ENCODE data around the gene NPAS3.
A peak's percentile ranks its signal among the peaks of the same experiment; 100 is the strongest.

Gene NPAS3

GRCh38 chr14:32991691-32992090 lies 53.0 kb downstream of the NPAS3 start:
- POLR2A ChIA-PET (ENCODE audit: low non-redundant PET): no interaction called here
- no peak for TF ChIP-seq CTCF (conservative IDR thresholded peaks at IDR 0.05; ENCODE audit: low read depth)
- CTCF ChIA-PET: no interaction called here
- no peak overlapping the region for H3K27ac ChIP-seq
- no peak for DNase-seq (ENCODE audit: low spot score)

- POLR2A ChIA-PET (ENCODE audit: low non-redundant PET): no interaction called here
- no peak for TF ChIP-seq CTCF (conservative IDR thresholded peaks at IDR 0.05; ENCODE audit: low read depth)
- no peak for DNase-seq (ENCODE audit: low spot score)
- CTCF ChIA-PET: no interaction called here
- H3K27ac ChIP-seq: no peak overlapping the region
Measured at GRCh38 chr14:32993921-32994320, 55.2 kb downstream of the NPAS3 start.

- DNase-seq (ENCODE audit: low spot score): no peak
- POLR2A ChIA-PET (ENCODE audit: low non-redundant PET): no interaction called here
- no peak overlapping the region for H3K27ac ChIP-seq
- TF ChIP-seq CTCF (conservative IDR thresholded peaks at IDR 0.05; ENCODE audit: low read depth): no peak
- CTCF ChIA-PET: no interaction called here
Measured at GRCh38 chr14:32996343-32996742, 57.7 kb downstream of the NPAS3 start.

GRCh38 chr14:32998433-32998832 lies 59.8 kb downstream of the NPAS3 start:
- no peak overlapping the region for H3K27ac ChIP-seq
- DNase-seq (ENCODE audit: low spot score): peak; percentile 6
- ChIA-PET POLR2A (ENCODE audit: low non-redundant PET) (no interaction called here), CTCF (interaction anchor here (0.5 kb wide), 1 partner anchor 148 kb away, joined by 4 read pairs; no protein-coding TSS in a partner anchor)
- TF ChIP-seq CTCF (conservative IDR thresholded peaks at IDR 0.05; ENCODE audit: low read depth): no peak

- no peak overlapping the region for H3K27ac ChIP-seq
- DNase-seq (ENCODE audit: low spot score): no peak
- ChIA-PET POLR2A (ENCODE audit: low non-redundant PET) (no interaction called here), CTCF (no interaction called here)
- TF ChIP-seq CTCF (conservative IDR thresholded peaks at IDR 0.05; ENCODE audit: low read depth): no peak
Measured at GRCh38 chr14:33009673-33010072, 71.0 kb downstream of the NPAS3 start.

- no peak for DNase-seq (ENCODE audit: low spot score)
- POLR2A ChIA-PET (ENCODE audit: low non-redundant PET): interaction anchor here (0.6 kb wide), 1 partner anchor 21 kb away, joined by 4 read pairs; no protein-coding TSS in a partner anchor
Measured at GRCh38 chr14:33010495-33010894, 71.8 kb downstream of the NPAS3 start.

More at GRCh38 chr14:33010495-33010894, 71.8 kb downstream of the NPAS3 start:
- H3K27ac ChIP-seq: no peak overlapping the region
- TF ChIP-seq CTCF (conservative IDR thresholded peaks at IDR 0.05; ENCODE audit: low read depth): no peak
- CTCF ChIA-PET: no interaction called here

All from RWPE1 (cell line).